AG04450 (cell line): ENCODE data around the gene GRB2. TPM values are rescaled to one million over a fixed set of nuclear protein-coding genes. Genes with fewer than 3 reads are reported as not detected.

Experiments used
- CTCF ChIA-PET: fragments of 300-600, 350-600 bp; formaldehyde crosslinking; extraction: SDS; loops from one replicate; lab custom pipeline; 2022; ENCODE audit warnings: antibody characterized with exemption, inconsistent platforms; lab: Charles Lee
- POLR2A ChIA-PET: fragments of 350-600 bp; formaldehyde crosslinking; extraction: SDS; loops from one replicate; lab custom pipeline; 2021; ENCODE audit warnings: antibody characterized with exemption, inconsistent platforms; lab: Yijun Ruan, JAX
- DNase-seq: peaks from one replicate; pipeline ENCODE4 v3.0.0-alpha.2; 2011; ENCODE audit warnings: low read depth, low spot score
- H3K27ac ChIP-seq: one replicate; pipeline ENCODE4 v1.5.1; 2012; ENCODE audit warnings: low read depth, low read length, control low read depth
- H3K27me3 ChIP-seq: one replicate; pipeline ENCODE4 v1.6.0; 2012; ENCODE audit warnings: low read length; ENCODE audit not compliant: control insufficient read depth, insufficient read depth
- H3K4me3 ChIP-seq: 2 replicates; pipeline ENCODE4 v1.5.1; 2011; ENCODE audit warnings: mild to moderate bottlenecking, low read depth, low read length, control low read depth
- H3K9me3 ChIP-seq: 2 replicates; pipeline ENCODE4 v1.5.1; 2012; ENCODE audit warnings: low read length; ENCODE audit not compliant: control insufficient read depth, insufficient read depth
- CTCF ChIP-seq: IDR thresholded peaks from 2 replicates; pipeline ENCODE4 v1.5.1; 2011; ENCODE audit warnings: low read depth, low read length, control low read depth, inconsistent platforms
- polyA plus RNA-seq: library from polyadenylated mRNA; depleted of rRNA; stranded (reverse); fragments of >200 nt; gene quantifications from 2 replicates; pipeline ENCODE4 v1.2.3, GENCODE V29; 2011

Gene GRB2
- polyA plus RNA-seq, 1 experiment = 63.8 TPM

GRCh38 chr17:75394332-75394918, 11.1 kb downstream of the GRB2 start:
- Histone ChIP-seq H3K9me3 (no peaks in the 10 kb centered on the region; the same call in 1 of the 2 replicates), H3K27me3 (no peaks in the 10 kb centered on the region), H3K4me3 (peak overlapping the region; percentile 80), H3K27ac (peak overlapping the region; percentile 71)
- no peak for DNase-seq
- POLR2A ChIA-PET = interaction anchor here (0.6 to 2.1 kb wide), 7 partner anchors 11 to 1310 kb away, joined by 4 to 18 read pairs (median 6); partner anchors contain the start of genes GGA3, GRB2 and MRPS7
- TF ChIP-seq CTCF = no peak
- CTCF ChIA-PET = interaction anchor here (0.8 to 2.6 kb wide), 6 partner anchors 71 to 280 kb away, joined by 3 to 12 read pairs (median 6); partner anchors contain the start of gene MIF4GD

- CTCF ChIA-PET = interaction anchor here (0.6 to 2.6 kb wide), 7 partner anchors 71 to 214 kb away, joined by 3 to 8 read pairs (median 4); partner anchors contain the start of gene MIF4GD
- H3K9me3 ChIP-seq = no peaks in the 10 kb centered on the region
These were observed 11.8 kb downstream of the GRB2 start for GRCh38 chr17:75393523-75394331.

GRCh38 chr17:75392559-75392958, 12.9 kb downstream of the GRB2 start:
- Histone ChIP-seq H3K4me3 (peak overlapping the region; percentile 80), H3K27ac (no peak overlapping the region), H3K27me3 (no peaks in the 10 kb centered on the region), H3K9me3 (no peaks in the 10 kb centered on the region)
- DNase-seq = no peak
- TF ChIP-seq CTCF = no peak
- POLR2A ChIA-PET = interaction anchor here (0.6 to 2.1 kb wide), 4 partner anchors 10 to 29 kb away, joined by 3 to 12 read pairs (median 6); partner anchors contain the start of gene GRB2
- CTCF ChIA-PET = interaction anchor here (1.3 to 1.7 kb wide), 3 partner anchors 69 to 191 kb away, joined by 3 to 6 read pairs (median 3); no protein-coding TSS in a partner anchor

More at GRCh38 chr17:75393523-75394331, 11.8 kb downstream of the GRB2 start:
- peak; percentile 96 for DNase-seq
- Histone ChIP-seq H3K27me3 (no peaks in the 10 kb centered on the region), H3K4me3 (peak overlapping the region; percentile 80), H3K27ac (peak overlapping the region; percentile 71)
- POLR2A ChIA-PET = interaction anchor here (0.6 to 2.1 kb wide), 11 partner anchors 11 to 1310 kb away, joined by 3 to 18 read pairs (median 6); partner anchors contain the start of genes GGA3, GRB2 and MRPS7
- no peak for TF ChIP-seq CTCF

GRCh38 chr17:75390982-75391381, 14.5 kb downstream of the GRB2 start:
- Histone ChIP-seq H3K4me3 (no peak overlapping the region), H3K9me3 (no peaks in the 10 kb centered on the region), H3K27me3 (no peaks in the 10 kb centered on the region), H3K27ac (no peak overlapping the region)
- ChIA-PET POLR2A (interaction anchor here (0.7 kb wide), 1 partner anchor 44 kb away, joined by 3 read pairs; no protein-coding TSS in a partner anchor), CTCF (no interaction called here)
- no peak for TF ChIP-seq CTCF
- DNase-seq = no peak
